NCI-H524 (cell line): ENCODE data around the gene CISD3.
A peak's percentile ranks its signal among the peaks of the same experiment; 100 is the strongest.

Experiments used
- DNase-seq, 2 experiments: peaks; one replicate each; lab custom pipeline; 2025; lab: John Stamatoyannopoulos, UW

CISD3 gene

GRCh38 chr17:38729886-38730525 is at the start of gene CISD3:
TSS of gene CISD3 (plus strand) at chr17:38730341. CDS start at chr17:38730359, 18 bp downstream.
- DNase-seq, result peak; percentile 67 to 90

- no peak for DNase-seq
Measured at GRCh38 chr17:38681096-38681495, 49.0 kb upstream of the CISD3 start.

- DNase-seq, result no peak
Measured at GRCh38 chr17:38685491-38685890, 44.6 kb upstream of the CISD3 start.

- no peak for DNase-seq
Measured at GRCh38 chr17:38687286-38687685, 42.9 kb upstream of the CISD3 start.

- DNase-seq, result no peak
Measured at GRCh38 chr17:38690386-38690785, 39.8 kb upstream of the CISD3 start.

GRCh38 chr17:38691154-38691553 is 39.0 kb upstream of the CISD3 start:
- DNase-seq, result no peak

GRCh38 chr17:38693700-38694329 is 36.3 kb upstream of the CISD3 start:
- DNase-seq, result no peak

GRCh38 chr17:38697061-38697820 is 32.9 kb upstream of the CISD3 start:
- DNase-seq, result no peak

GRCh38 chr17:38698760-38699159 is 31.4 kb upstream of the CISD3 start:
- no peak for DNase-seq

- peak; percentile 41 to 52 for DNase-seq
Measured at GRCh38 chr17:38701504-38702165, 28.5 kb upstream of the CISD3 start.

- DNase-seq, result peak; percentile 71 to 72
Measured at GRCh38 chr17:38702166-38702915, 27.8 kb upstream of the CISD3 start.

- no peak for DNase-seq
Measured at GRCh38 chr17:38702916-38703741, 27.0 kb upstream of the CISD3 start.

- DNase-seq, result peak; percentile 90 to 91
Measured at GRCh38 chr17:38703742-38704605, 26.2 kb upstream of the CISD3 start.

- peak; percentile 52 to 79 for DNase-seq
Measured at GRCh38 chr17:38704606-38705522, 25.3 kb upstream of the CISD3 start, which contains the start of gene MLLT6. TSS of gene MLLT6 (plus strand) at chr17:38705273. CDS start at chr17:38705633, 360 bp downstream.

- DNase-seq, result no peak
Measured at GRCh38 chr17:38705523-38705802, 24.7 kb upstream of the CISD3 start.

- DNase-seq, result peak; percentile 83 to 85
Measured at GRCh38 chr17:38705803-38706504, 24.2 kb upstream of the CISD3 start.

- DNase-seq, result no peak
Measured at GRCh38 chr17:38706505-38707216, 23.5 kb upstream of the CISD3 start.
